ENCODE results near the gene TRAF2. TPM values are rescaled to one million over a fixed set of nuclear protein-coding genes. Genes with fewer than 3 reads are reported as not detected.

The TRAF2 gene
- total and polyA plus RNA-seq, 9 of the 15 experiments (the other 6 are each of a cell fraction or from before 2014, with no cell fraction given), result 0.24 to 45.2 (median 18.0) TPM

- TF ChIP-seq RB1 (IDR thresholded peaks at IDR 0.05; ENCODE audit: low read depth), result no peak
- no peak for TF ChIP-seq LCOR (CRISPR knock-in tag; IDR thresholded peaks at IDR 0.05)
- TF ChIP-seq ZNF274 (IDR thresholded peaks at IDR 0.05; ENCODE audit: borderline replicate concordance, low read depth, low read length), result no peak
Measured at GRCh38 chr9:136926154-136926704, 39.9 kb downstream of the TRAF2 start (continued).

GRCh38 chr9:136926749-136927148 lies 40.4 kb downstream of the TRAF2 start:
- DNase-seq (ENCODE audit: extremely low read depth in 1 of 4, low spot score in 3 of 4) (no peak), ATAC-seq (peak; percentile 12; the same call in 1 of the 3 replicates), FAIRE-seq (no peak)
- Histone ChIP-seq H3K4me2 (ENCODE audit: insufficient read depth, low read length) (no peak overlapping the region), H3K9me1 (ENCODE audit: control insufficient read depth, insufficient read depth, low read length) (no peaks in the 10 kb centered on the region), H3K4me3 (no peak overlapping the region), H3K36me3 (ENCODE audit: control insufficient read depth, insufficient read depth, low read length) (peaks cover 75% of the 10 kb centered on the region; the same call in 2 of the 3 replicates), H3K9me3 (replicated peaks; ENCODE audit: control insufficient read depth, insufficient read depth, low read depth, low read length) (no peaks in the 10 kb centered on the region), H3K27me3 (ENCODE audit: control insufficient read depth in 2 of 2, insufficient read depth in 2 of 2, low read length in 2 of 2) (no peaks in the 10 kb centered on the region), H3K79me2 (ENCODE audit: control insufficient read depth, insufficient read depth, low read length) (no peaks in the 10 kb centered on the region), H3K4me1 (replicated peaks in 1 of 2; ENCODE audit: control insufficient read depth in 2 of 2, insufficient read depth in 2 of 2, low read length in 2 of 2) (peaks cover 10 to 38% of the 10 kb centered on the region in 2 experiments; a peak in 4 of 5 replicates), H3K27ac (ENCODE audit: extremely low read depth, low read depth, low read length) (no peak overlapping the region), H4K20me1 (replicated peaks; ENCODE audit: control insufficient read depth, insufficient read depth, low read length) (peaks cover 4% of the 10 kb centered on the region; the same call in 1 of the 2 replicates), H3K9ac (ENCODE audit: insufficient read depth in 1 of 2, low read depth in 2 of 2, low read length in 2 of 2) (0 out of 4 replicates have a peak overlapping the region, but pooled peaks of 1 of the 2 experiments have one; percentile 37), H2AFZ (ENCODE audit: low read depth, low read length) (no peak overlapping the region)
- intact Hi-C loops (cut with micrococcal nuclease), result no loop called here
- no TSS peak for BruUV-seq (replicated peaks)
- CTCF ChIA-PET (ENCODE audit: low intra/inter-chr PET ratio), result no interaction called here
- in situ Hi-C loops (cut with MboI), result no loop called here
- POLR2A ChIA-PET, result interaction anchor here (0.6 to 3.2 kb wide), 5 partner anchors 10 to 100 kb away, joined by 3 to 19 read pairs (median 4); no protein-coding TSS in a partner anchor
- WGBS (ENCODE audit: insufficient coverage, low coverage, missing lambda C conversion rate), result 96% methylated on average over 13 of the region's 13 CpGs
- TF ChIP-seq DLX4 (CRISPR knock-in tag; IDR thresholded peaks at IDR 0.05) (no peak), E2F5 (CRISPR knock-in tag; IDR thresholded peaks at IDR 0.05) (no peak), SIX5 (IDR thresholded peaks at IDR 0.05; ENCODE audit: borderline replicate concordance in 1 of 2, insufficient read depth in 1 of 2, low read depth in 1 of 2, low read length in 2 of 2) (no peak), POLR2G (IDR thresholded peaks at IDR 0.05; ENCODE audit: low read depth, low read length) (peak; percentile 62)
- TF ChIP-seq, protein P1, sequence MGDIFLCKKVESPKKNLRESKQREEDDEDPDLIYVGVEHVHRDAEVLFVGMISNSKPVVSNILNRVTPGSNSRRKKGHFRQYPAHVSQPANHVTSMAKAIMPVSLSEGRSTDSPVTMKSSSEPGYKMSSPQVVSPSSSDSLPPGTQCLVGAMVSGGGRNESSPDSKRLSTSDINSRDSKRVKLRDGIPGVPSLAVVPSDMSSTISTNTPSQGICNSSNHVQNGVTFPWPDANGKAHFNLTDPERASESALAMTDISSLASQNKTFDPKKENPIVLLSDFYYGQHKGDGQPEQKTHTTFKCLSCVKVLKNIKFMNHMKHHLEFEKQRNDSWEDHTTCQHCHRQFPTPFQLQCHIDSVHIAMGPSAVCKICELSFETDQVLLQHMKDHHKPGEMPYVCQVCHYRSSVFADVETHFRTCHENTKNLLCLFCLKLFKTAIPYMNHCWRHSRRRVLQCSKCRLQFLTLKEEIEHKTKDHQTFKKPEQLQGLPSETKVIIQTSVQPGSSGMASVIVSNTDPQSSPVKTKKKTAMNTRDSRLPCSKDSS (IDR thresholded peaks at IDR 0.05; ENCODE audit: low read depth, partially characterized antibody), result no peak
